Measurements from ENCODE around the gene METTL13.
A peak's percentile ranks its signal among the peaks of the same experiment; 100 is the strongest.

METTL13 gene

GRCh38 chr1:171800851-171801250, 19.4 kb downstream of the METTL13 start:
- Histone ChIP-seq H4K91ac (ENCODE audit: low read depth, low read length, poor library complexity) (no peak overlapping the region), H2BK15ac (ENCODE audit: low read length) (no peak overlapping the region), H2BK120ac (ENCODE audit: low read depth, low read length) (no peak overlapping the region), H3K23ac (ENCODE audit: low read depth, low read length, poor library complexity) (no peak overlapping the region), H3K4me3 (ENCODE audit: low read length in 2 of 2) (no peak overlapping the region), H3K14ac (ENCODE audit: low read length) (no peak overlapping the region), H2AFZ (ENCODE audit: low read length) (no peak overlapping the region), H3K18ac (ENCODE audit: low read length) (no peak overlapping the region), H3K9me3 (replicated peaks in 1 of 2; ENCODE audit: control insufficient read depth in 2 of 2, insufficient read depth in 1 of 2, low read depth in 1 of 2, low read length in 2 of 2) (no peaks in the 10 kb centered on the region), H3K4ac (ENCODE audit: low read length) (no peak overlapping the region), H2BK5ac (ENCODE audit: low read length) (no peak overlapping the region), H3K4me2 (ENCODE audit: insufficient read depth, low read length, poor library complexity, severe bottlenecking) (no peak overlapping the region), H3K36me3 (replicated peaks in 1 of 2; ENCODE audit: control insufficient read depth in 2 of 2, insufficient read depth in 2 of 2, low read length in 2 of 2) (peaks cover 6 to 23% of the 10 kb centered on the region in 2 donors), H3K9ac (ENCODE audit: low read depth, low read length, poor library complexity) (no peak overlapping the region), H3K4me1 (ENCODE audit: control insufficient read depth in 2 of 2, insufficient read depth in 1 of 2, low read depth in 1 of 2, low read length in 2 of 2) (no peaks in the 10 kb centered on the region), H3K79me1 (ENCODE audit: low read depth, low read length) (no peaks in the 10 kb centered on the region), H3K27me3 (ENCODE audit: control insufficient read depth in 3 of 3, insufficient read depth in 3 of 3, low read depth in 1 of 3, low read length in 3 of 3) (no peaks in the 10 kb centered on the region), H3K27ac (replicated peaks; ENCODE audit: low read length) (no peak overlapping the region), H4K8ac (ENCODE audit: low read depth, low read length) (no peak overlapping the region), H2BK12ac (ENCODE audit: low read length) (no peak overlapping the region), H2AK5ac (ENCODE audit: low read depth, low read length) (no peak overlapping the region)
- WGBS, 2 donors (ENCODE audit: extremely low coverage in 2 of 2, insufficient read length in 2 of 2, insufficient replicate concordance in 1 of 2): no CpG with 5 or more reads among the region's 3 CpGs
- DNase-seq (ENCODE audit: low spot score): no peak

GRCh38 chr1:171801487-171801891, 20.0 kb downstream of the METTL13 start:
- Histone ChIP-seq H4K91ac (ENCODE audit: low read depth, low read length, poor library complexity) (no peak overlapping the region), H3K23ac (ENCODE audit: low read depth, low read length, poor library complexity) (no peak overlapping the region), H3K27me3 (ENCODE audit: control insufficient read depth in 3 of 3, insufficient read depth in 3 of 3, low read depth in 1 of 3, low read length in 3 of 3) (no peaks in the 10 kb centered on the region), H3K14ac (ENCODE audit: low read length) (no peak overlapping the region), H3K9me3 (replicated peaks in 1 of 2; ENCODE audit: control insufficient read depth in 2 of 2, insufficient read depth in 1 of 2, low read depth in 1 of 2, low read length in 2 of 2) (no peaks in the 10 kb centered on the region), H3K9ac (ENCODE audit: low read depth, low read length, poor library complexity) (no peak overlapping the region), H3K4ac (ENCODE audit: low read length) (no peak overlapping the region), H3K4me1 (ENCODE audit: control insufficient read depth in 2 of 2, insufficient read depth in 1 of 2, low read depth in 1 of 2, low read length in 2 of 2) (no peaks in the 10 kb centered on the region), H2AK5ac (ENCODE audit: low read depth, low read length) (no peak overlapping the region), H3K27ac (replicated peaks; ENCODE audit: low read length) (no peak overlapping the region), H3K4me3 (ENCODE audit: low read length in 2 of 2) (no peak overlapping the region), H2BK12ac (ENCODE audit: low read length) (no peak overlapping the region), H3K36me3 (replicated peaks in 1 of 2; ENCODE audit: control insufficient read depth in 2 of 2, insufficient read depth in 2 of 2, low read length in 2 of 2) (peaks cover 2 to 17% of the 10 kb centered on the region in 2 donors), H4K8ac (ENCODE audit: low read depth, low read length) (no peak overlapping the region), H3K18ac (ENCODE audit: low read length) (no peak overlapping the region), H2BK120ac (ENCODE audit: low read depth, low read length) (no peak overlapping the region), H3K4me2 (ENCODE audit: insufficient read depth, low read length, poor library complexity, severe bottlenecking) (no peak overlapping the region), H2BK15ac (ENCODE audit: low read length) (no peak overlapping the region), H3K79me1 (ENCODE audit: low read depth, low read length) (no peaks in the 10 kb centered on the region), H2AFZ (ENCODE audit: low read length) (no peak overlapping the region), H2BK5ac (ENCODE audit: low read length) (no peak overlapping the region)
- peak; percentile 51 for DNase-seq (ENCODE audit: low spot score)
- WGBS, 2 donors (ENCODE audit: extremely low coverage in 2 of 2, insufficient read length in 2 of 2, insufficient replicate concordance in 1 of 2): no CpG with 5 or more reads among the region's 2 CpGs

GRCh38 chr1:171802207-171802606, 20.7 kb downstream of the METTL13 start:
- Histone ChIP-seq H3K14ac (ENCODE audit: low read length) (no peak overlapping the region), H3K27ac (replicated peaks; ENCODE audit: low read length) (no peak overlapping the region), H3K18ac (ENCODE audit: low read length) (no peak overlapping the region), H3K23ac (ENCODE audit: low read depth, low read length, poor library complexity) (no peak overlapping the region), H2BK120ac (ENCODE audit: low read depth, low read length) (no peak overlapping the region), H2BK15ac (ENCODE audit: low read length) (no peak overlapping the region), H4K91ac (ENCODE audit: low read depth, low read length, poor library complexity) (no peak overlapping the region), H2BK12ac (ENCODE audit: low read length) (no peak overlapping the region), H3K27me3 (ENCODE audit: control insufficient read depth in 3 of 3, insufficient read depth in 3 of 3, low read depth in 1 of 3, low read length in 3 of 3) (no peaks in the 10 kb centered on the region), H2AK5ac (ENCODE audit: low read depth, low read length) (no peak overlapping the region), H2AFZ (ENCODE audit: low read length) (no peak overlapping the region), H3K79me1 (ENCODE audit: low read depth, low read length) (no peaks in the 10 kb centered on the region), H3K4me3 (ENCODE audit: low read length in 2 of 2) (no peak overlapping the region), H2BK5ac (ENCODE audit: low read length) (no peak overlapping the region), H3K4ac (ENCODE audit: low read length) (no peak overlapping the region), H3K9me3 (replicated peaks in 1 of 2; ENCODE audit: control insufficient read depth in 2 of 2, insufficient read depth in 1 of 2, low read depth in 1 of 2, low read length in 2 of 2) (no peaks in the 10 kb centered on the region), H3K36me3 (replicated peaks in 1 of 2; ENCODE audit: control insufficient read depth in 2 of 2, insufficient read depth in 2 of 2, low read length in 2 of 2) (peaks cover 0 to 10% of the 10 kb centered on the region in 2 donors), H3K4me2 (ENCODE audit: insufficient read depth, low read length, poor library complexity, severe bottlenecking) (no peak overlapping the region), H3K9ac (ENCODE audit: low read depth, low read length, poor library complexity) (no peak overlapping the region), H4K8ac (ENCODE audit: low read depth, low read length) (no peak overlapping the region), H3K4me1 (ENCODE audit: control insufficient read depth in 2 of 2, insufficient read depth in 1 of 2, low read depth in 1 of 2, low read length in 2 of 2) (no peaks in the 10 kb centered on the region)
- no CpG with 5 or more reads among the region's 3 CpGs for WGBS, 2 donors (ENCODE audit: extremely low coverage in 2 of 2, insufficient read length in 2 of 2, insufficient replicate concordance in 1 of 2)
- DNase-seq (ENCODE audit: low spot score): no peak

DNA sequence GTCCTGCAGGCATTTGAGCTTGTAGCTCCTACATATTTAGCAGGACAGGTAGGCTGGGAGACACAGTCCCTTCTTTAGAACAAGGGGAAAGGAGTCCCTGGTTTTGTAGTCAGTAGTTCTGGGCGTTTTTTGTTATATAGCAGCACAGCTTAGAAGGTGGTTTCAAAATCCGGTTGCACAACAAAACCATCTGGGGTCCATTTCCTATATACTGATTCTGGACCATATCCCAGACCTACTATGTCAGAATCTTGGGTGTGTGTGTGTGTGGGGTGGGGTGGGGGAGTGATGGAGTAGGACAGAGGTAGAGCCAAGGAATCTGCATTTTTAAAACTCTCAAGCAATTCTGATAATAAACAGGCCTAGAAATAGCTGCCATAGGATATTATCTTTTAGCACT, 21.6 kb downstream of the METTL13 start:
- DNase-seq (ENCODE audit: low spot score): no peak
- H2AFZ ChIP-seq (ENCODE audit: low read length): no peak overlapping the region
- H3K4me1 ChIP-seq (ENCODE audit: control insufficient read depth in 2 of 2, insufficient read depth in 1 of 2, low read depth in 1 of 2, low read length in 2 of 2): no peaks in the 10 kb centered on the region
- H3K4me2 ChIP-seq (ENCODE audit: insufficient read depth, low read length, poor library complexity, severe bottlenecking): no peak overlapping the region
- no peak overlapping the region for H3K27ac ChIP-seq (replicated peaks; ENCODE audit: low read length)
- no CpG with 5 or more reads among the region's 2 CpGs for WGBS, 2 donors (ENCODE audit: extremely low coverage in 2 of 2, insufficient read length in 2 of 2, insufficient replicate concordance in 1 of 2)
- H3K4me3 ChIP-seq (ENCODE audit: low read length in 2 of 2): no peak overlapping the region
- no peak overlapping the region for H3K9ac ChIP-seq (ENCODE audit: low read depth, low read length, poor library complexity)
- H3K36me3 ChIP-seq (replicated peaks in 1 of 2; ENCODE audit: control insufficient read depth in 2 of 2, insufficient read depth in 2 of 2, low read length in 2 of 2): peaks cover 0 to 1% of the 10 kb centered on the region in 2 donors
- H2BK120ac ChIP-seq (ENCODE audit: low read depth, low read length): no peak overlapping the region
- no peak overlapping the region for H3K18ac ChIP-seq (ENCODE audit: low read length)
- H4K91ac ChIP-seq (ENCODE audit: low read depth, low read length, poor library complexity): no peak overlapping the region
- no peak overlapping the region for H2BK12ac ChIP-seq (ENCODE audit: low read length)
- no peak overlapping the region for H2BK15ac ChIP-seq (ENCODE audit: low read length)
- H3K23ac ChIP-seq (ENCODE audit: low read depth, low read length, poor library complexity): no peak overlapping the region
- no peak overlapping the region for H4K8ac ChIP-seq (ENCODE audit: low read depth, low read length)
- H3K14ac ChIP-seq (ENCODE audit: low read length): no peak overlapping the region
- H3K27me3 ChIP-seq (ENCODE audit: control insufficient read depth in 3 of 3, insufficient read depth in 3 of 3, low read depth in 1 of 3, low read length in 3 of 3): no peaks in the 10 kb centered on the region
- no peak overlapping the region for H3K4ac ChIP-seq (ENCODE audit: low read length)
- no peaks in the 10 kb centered on the region for H3K9me3 ChIP-seq (replicated peaks in 1 of 2; ENCODE audit: control insufficient read depth in 2 of 2, insufficient read depth in 1 of 2, low read depth in 1 of 2, low read length in 2 of 2)
- no peak overlapping the region for H2BK5ac ChIP-seq (ENCODE audit: low read length)
- no peaks in the 10 kb centered on the region for H3K79me1 ChIP-seq (ENCODE audit: low read depth, low read length)
- no peak overlapping the region for H2AK5ac ChIP-seq (ENCODE audit: low read depth, low read length)
